GM04503 (cell line): ENCODE data around the gene SULF2.

Experiments
- DNase-seq: peaks from one replicate; pipeline ENCODE4 v3.0.0-alpha.2; 2012; ENCODE audit warnings: low read depth

The SULF2 gene

DNA sequence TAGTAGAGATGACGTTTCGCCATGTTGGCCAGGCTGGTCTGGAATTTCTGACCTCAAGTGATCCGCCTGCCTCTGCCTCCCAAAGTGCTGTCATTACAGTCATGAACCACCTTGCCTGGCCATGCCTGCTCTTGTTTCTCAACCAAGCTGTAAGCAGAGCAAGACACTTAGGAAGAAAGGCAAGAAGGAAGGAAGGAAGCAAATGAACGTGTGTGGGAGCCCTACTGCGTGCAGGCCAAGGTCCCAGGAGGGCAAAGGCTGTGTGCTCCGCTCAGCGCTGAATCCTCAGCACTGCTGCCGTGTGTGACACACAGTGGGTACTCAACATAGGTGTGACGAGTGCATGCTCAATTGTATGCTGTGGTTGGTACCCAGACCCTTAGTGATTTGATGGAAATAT lies 47.4 kb downstream of the SULF2 start:
- DNase-seq: no peak

- no peak for DNase-seq
Measured at GRCh38 chr20:47736570-47737152, 48.6 kb downstream of the SULF2 start.

GRCh38 chr20:47735412-47736400 lies 49.6 kb downstream of the SULF2 start:
- DNase-seq: no peak

GRCh38 chr20:47734870-47735269 lies 50.4 kb downstream of the SULF2 start:
- no peak for DNase-seq

- no peak for DNase-seq
Measured at GRCh38 chr20:47733892-47734291, 51.4 kb downstream of the SULF2 start.

- no peak for DNase-seq
Measured at GRCh38 chr20:47730744-47731143, 54.5 kb downstream of the SULF2 start.

- no peak for DNase-seq
Measured at GRCh38 chr20:47729472-47729871, 55.8 kb downstream of the SULF2 start.

GRCh38 chr20:47727909-47728361 lies 57.3 kb downstream of the SULF2 start:
- no peak for DNase-seq

DNA sequence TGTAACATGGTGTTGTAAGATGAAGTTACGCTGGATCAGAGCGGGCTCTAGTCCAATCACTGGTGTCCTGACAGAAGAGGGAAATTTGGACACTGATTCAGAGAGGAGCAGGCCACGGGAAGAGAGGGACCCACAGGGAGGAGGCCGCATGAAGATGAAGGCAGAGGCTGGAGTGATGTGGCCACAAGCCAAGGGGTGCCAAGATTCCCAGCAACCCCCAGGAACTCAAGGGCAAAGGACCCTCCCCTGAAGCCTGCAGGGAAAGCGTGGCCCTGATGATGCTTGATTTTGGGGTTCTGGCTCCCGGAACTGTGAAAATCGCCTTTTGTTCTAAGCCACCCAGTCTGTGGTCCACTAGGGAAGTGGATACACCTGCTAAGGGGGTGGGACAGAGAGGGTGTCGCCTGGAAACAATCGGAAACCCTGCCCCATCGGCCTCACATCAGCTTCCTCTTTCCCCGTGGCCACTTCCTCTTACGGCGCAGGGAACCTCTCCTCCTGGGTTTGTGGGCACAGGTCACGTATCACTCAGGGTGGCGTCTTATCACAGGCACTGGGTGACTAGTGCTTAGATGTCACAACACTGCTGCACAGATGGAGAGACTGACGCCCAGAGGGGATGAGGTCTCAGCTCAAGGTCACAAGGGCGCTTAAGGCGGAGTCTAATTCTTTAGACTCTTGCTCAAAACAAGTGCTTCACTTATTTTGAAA lies 58.0 kb downstream of the SULF2 start:
- DNase-seq: no peak

GRCh38 chr20:47726632-47727031 lies 58.6 kb downstream of the SULF2 start:
- no peak for DNase-seq

- peak; percentile 30 for DNase-seq
Measured at GRCh38 chr20:47725248-47725973, 59.9 kb downstream of the SULF2 start.

DNA sequence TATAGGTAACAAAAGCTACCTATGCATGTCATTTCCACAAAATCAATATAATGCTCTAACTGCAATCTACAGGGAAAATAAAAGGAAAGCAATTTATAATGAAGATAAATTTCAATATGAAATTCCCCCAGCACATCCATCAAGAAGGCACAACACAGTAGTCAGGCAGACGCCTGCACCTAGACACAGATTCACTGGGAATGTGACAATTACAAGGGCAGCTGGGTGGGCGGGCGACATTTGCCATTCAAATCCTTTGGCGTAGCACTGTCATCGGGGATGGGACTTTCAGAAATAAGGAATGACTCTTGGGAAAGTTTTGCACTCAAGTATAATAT lies 60.4 kb downstream of the SULF2 start:
- no peak for DNase-seq

- DNase-seq: no peak
Measured at GRCh38 chr20:47724396-47724795, 60.9 kb downstream of the SULF2 start.

DNA sequence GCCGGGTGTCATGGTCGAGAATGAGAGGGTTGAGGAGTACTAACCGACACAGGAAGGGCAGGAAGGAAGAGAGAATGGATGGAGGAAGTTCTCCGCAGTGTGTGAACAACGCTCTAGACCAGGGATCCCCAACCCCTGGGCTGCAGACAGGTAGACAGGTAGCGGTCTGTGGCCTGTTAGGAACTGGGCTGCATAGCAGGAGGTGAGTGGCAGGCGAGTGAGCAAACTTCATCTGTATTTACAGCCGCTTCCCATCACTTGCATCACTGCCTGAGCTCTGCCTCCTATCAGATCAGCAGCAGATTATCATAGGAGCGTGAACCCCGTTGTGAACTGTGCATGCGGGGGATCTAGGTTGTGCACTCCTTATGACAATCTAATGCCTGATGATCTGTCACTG lies 62.0 kb downstream of the SULF2 start:
- DNase-seq: no peak

DNA sequence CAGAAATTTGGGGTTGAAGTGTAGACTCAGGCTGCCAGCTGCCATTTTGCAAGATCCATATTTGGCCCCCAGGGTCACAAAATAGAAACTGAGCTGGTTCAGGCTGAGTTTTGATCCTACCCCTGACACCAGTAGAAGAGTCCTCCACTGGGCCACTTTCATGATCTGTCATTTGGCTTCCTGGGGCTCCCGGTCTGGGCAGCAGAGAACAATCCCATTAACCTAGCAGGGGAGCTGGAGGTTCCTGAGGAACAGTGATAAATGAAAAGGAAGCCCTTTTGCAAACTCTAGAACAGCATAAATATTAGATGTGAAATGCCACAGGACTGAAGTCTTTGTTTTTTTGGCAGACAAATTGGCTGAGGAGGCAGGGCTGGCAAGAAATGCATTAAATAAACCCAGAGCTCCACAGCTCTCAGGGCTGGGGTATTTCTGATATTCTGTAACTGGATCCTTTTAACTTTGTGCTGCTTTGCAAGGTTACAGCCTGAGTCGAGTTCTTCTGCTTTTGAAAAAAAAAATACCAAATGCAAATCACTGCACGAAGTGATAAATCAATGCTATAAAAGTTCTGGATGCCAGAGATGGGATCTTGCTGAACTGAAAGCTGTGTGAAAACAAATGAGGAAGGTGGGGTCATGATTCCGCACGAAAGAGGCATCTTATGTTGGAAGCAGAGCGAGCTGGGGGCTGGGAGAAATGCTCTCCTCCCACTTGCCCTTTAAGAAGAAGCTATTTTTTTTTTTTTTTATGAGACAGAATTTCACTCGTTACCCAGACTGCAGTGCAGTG lies 64.4 kb downstream of the SULF2 start:
- peak; percentile 73 for DNase-seq

DNA sequence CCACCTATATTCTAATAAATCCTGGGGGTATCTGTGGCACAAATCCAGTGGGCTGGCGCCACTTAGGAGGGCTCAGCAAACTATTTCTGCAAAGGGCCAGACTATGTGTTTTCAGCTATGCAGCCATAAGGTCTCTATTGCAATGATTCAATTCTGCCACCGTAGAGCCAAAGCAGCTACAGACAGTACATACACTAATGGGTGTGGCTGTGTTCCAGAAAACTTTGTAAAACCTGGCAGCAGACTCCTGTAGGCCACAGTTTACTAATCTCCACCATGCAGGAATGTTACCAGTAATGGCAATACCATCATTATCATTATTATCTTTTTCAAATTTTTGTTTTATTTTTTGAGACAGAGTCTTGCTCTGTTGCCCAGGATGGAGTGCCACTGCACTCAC lies 65.7 kb downstream of the SULF2 start:
- DNase-seq: no peak

DNA sequence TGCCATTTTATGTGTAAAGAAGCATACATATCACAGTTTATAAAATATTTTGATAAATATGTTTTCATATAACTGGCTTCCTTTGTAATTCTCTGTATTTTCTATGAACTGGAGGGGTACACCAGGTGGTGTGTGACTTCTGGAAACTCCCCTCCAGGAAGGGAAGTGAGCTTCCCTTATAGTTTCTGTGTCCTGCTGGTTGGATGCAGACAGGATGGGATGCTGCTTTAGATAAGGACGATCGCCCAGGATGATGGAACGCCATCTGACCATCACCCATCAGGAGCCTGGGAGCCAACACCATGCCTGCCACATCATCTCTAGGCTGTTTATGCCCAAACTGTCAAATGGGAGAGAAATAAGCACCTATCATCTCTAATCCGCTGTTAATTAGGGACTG lies 66.1 kb downstream of the SULF2 start:
- no peak for DNase-seq

GRCh38 chr20:47718398-47718797 lies 66.9 kb downstream of the SULF2 start:
- DNase-seq: no peak

DNA sequence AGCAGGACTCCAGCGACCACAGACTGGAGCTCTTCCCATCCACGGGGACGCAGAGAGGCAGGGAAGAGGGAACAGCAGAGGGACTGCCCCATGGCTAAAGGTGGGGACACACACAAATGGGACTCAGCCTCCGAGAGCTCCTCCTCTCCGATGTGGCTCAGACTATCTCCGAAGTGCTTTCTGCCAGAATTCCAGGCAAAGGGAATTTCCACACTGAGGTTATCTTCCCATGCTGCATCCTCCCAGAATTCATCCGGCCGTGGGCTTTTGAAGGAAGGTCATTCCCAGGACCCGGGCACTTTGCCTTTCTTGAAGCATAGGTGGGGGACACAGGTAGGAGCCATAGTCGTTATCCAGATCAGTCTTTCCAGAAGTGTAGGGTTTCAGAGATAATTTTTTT lies 67.9 kb downstream of the SULF2 start:
- no peak for DNase-seq

DNA sequence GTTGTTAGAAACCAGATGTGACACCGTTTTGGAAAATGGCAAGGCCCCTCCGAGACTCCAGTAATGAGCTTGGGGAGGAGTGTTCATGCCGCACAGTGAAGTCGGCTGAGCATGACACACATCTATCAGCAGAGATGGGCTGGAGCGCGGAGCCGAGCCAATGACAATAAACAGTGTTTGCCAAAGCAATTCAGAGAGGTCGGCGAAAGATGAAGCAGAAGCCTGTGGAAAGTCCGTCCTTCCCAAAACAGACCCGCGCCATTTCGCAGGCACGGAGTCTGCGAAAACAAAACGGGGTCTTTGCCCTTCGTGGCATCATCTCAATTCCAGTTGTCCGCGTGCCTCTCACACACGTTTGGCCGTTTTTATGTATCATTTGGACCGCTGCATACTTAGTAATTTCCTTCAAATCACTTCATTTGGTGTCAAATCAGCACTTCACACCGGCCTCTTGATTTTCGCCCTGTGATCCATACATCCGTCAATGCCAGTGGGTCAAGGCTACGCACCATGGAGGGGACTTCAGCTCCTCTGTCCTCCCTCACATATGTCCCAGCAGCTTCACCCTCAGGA lies 71.3 kb downstream of the SULF2 start:
- DNase-seq: no peak

DNA sequence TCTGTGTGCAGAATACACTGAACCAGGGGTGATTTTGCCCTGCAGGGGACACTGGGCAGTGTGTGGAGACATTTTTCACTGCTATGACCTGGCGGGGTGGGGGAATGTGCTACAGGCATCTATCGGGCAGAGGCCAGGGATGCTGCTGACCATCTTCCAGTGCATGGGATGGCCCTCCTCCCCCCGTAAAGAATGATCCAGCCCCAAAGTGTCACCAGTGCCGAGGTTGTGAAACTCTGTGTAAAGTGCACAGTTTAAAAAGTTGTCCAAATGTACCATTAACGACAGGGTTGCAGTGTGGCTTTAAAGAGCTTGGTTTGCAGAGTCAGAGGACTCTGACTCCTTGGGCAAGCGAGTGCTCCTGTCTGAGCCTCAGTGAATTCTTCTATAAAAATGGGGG lies 72.1 kb downstream of the SULF2 start:
- DNase-seq: no peak
